ENCODE data around the gene LHX3. TPM values are rescaled to one million over a fixed set of nuclear protein-coding genes. Genes with fewer than 3 reads are reported as not detected.

Gene LHX3
- total and polyA plus RNA-seq, 4 experiments from 2014 or later: not detected

DNA sequence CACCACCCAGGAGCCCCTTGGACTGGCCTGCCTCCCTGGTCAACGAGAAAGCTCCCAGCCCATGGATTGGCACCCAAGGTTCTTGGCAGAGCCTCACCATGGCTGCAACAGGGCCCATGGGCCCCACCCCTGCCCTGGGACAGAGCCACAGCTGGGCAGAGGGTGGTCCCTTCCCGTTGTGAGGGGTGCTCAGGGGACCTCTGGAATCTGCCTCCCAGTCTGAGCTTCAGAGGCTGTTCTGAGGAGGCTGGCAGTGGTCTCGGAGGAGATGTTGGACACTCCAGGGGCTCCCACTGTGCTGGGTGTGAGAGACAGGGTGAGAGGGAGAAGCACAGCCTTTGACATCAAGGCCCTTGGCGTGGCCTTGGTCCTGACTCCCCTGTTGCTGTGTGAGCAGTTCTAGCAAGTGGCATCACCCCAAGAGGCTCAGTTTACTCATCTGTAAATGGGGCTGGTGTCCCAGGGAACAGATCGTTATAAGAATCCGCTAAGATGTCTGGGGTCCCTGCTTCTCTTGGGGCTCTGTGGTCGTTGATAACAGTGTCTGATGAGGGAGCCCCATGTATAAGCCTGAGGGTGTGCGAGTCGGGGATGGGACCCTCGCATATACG lies 33.0 kb downstream of the LHX3 start:
- no peak overlapping the region for H3K4me3 ChIP-seq (ENCODE audit: low read length in 2 of 2)
- ChIA-PET CTCF (ENCODE audit: partially characterized antibody) (interaction anchor here (1.0 kb wide), 1 partner anchor 112 kb away, joined by 3 read pairs; no protein-coding TSS in a partner anchor), POLR2A (ENCODE audit: partially characterized antibody) (no interaction called here)
- no peak overlapping the region for H3K27ac ChIP-seq (ENCODE audit: low read depth, low read length)
- no peak overlapping the region for H3K27ac Mint-ChIP-seq
- no peaks in the 10 kb centered on the region for H3K9me3 Mint-ChIP-seq
- H3K4me1 Mint-ChIP-seq: no peaks in the 10 kb centered on the region
- intact Hi-C loops (cut with micrococcal nuclease): no loop called here
- no peaks in the 10 kb centered on the region for H3K9me3 ChIP-seq (ENCODE audit: control insufficient read depth in 1 of 2, low read length in 2 of 2)
- no peaks in the 10 kb centered on the region for H3K4me1 ChIP-seq (ENCODE audit: insufficient read depth, low read length)
- peaks cover 4 to 21% of the 10 kb centered on the region in 2 donors for H3K27me3 Mint-ChIP-seq
- DNase-seq: no peak
- no peaks in the 10 kb centered on the region for H3K36me3 ChIP-seq (ENCODE audit: insufficient read depth, low read length)
- no peak overlapping the region for H3K4me3 Mint-ChIP-seq
- no peaks in the 10 kb centered on the region for H3K36me3 Mint-ChIP-seq
- H3K27me3 ChIP-seq (ENCODE audit: insufficient read depth, low read length): no peaks in the 10 kb centered on the region

DNA sequence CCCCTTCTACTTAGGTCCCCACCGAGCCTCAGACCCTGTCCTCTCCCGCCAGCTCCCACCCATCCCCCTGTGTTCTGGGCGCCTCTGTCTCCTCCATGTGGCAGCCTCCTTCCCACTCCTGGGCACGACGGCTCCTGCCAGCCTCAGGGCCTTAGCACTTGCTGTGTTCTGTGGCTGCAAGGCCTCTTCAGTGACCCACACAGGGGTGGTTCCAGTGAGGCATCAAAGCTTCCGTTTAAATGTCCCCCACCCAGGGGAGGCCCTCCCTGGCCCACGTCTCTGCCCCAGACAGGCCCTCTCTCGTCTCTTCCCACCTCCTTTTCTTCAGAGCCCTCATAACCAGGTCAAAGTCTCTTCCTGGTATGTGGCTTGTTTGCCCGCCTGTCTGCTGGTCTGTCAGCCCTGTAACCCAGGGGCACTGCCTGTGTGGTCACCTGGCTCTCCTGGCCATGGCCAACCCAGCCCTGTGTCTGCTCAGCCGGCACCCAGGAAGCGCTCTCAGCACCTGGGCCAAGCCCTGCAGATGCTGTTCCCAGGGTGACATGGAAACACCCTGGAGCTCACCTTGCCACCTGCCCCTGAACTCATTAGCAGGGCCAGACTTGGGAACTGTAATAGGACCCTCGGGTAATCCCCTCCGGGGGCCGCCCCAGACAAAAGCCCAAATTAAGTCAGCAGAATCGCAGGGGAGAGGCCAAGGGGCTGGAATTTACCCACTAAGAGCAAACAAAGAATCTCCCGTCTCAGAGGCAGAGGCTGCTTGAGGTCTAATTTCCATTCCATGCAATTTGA lies 33.7 kb downstream of the LHX3 start:
- H3K4me1 Mint-ChIP-seq: no peaks in the 10 kb centered on the region
- Histone ChIP-seq H3K4me3 (ENCODE audit: low read length in 2 of 2) (no peak overlapping the region), H3K27ac (ENCODE audit: low read depth, low read length) (no peak overlapping the region), H3K36me3 (ENCODE audit: insufficient read depth, low read length) (no peaks in the 10 kb centered on the region), H3K9me3 (ENCODE audit: control insufficient read depth in 1 of 2, low read length in 2 of 2) (no peaks in the 10 kb centered on the region), H3K27me3 (ENCODE audit: insufficient read depth, low read length) (no peaks in the 10 kb centered on the region), H3K4me1 (ENCODE audit: insufficient read depth, low read length) (no peaks in the 10 kb centered on the region)
- intact Hi-C loops (cut with micrococcal nuclease): no loop called here
- H3K9me3 Mint-ChIP-seq: no peaks in the 10 kb centered on the region
- peaks cover 4 to 21% of the 10 kb centered on the region in 2 donors for H3K27me3 Mint-ChIP-seq
- H3K4me3 Mint-ChIP-seq: no peak overlapping the region
- DNase-seq: no peak
- H3K36me3 Mint-ChIP-seq: no peaks in the 10 kb centered on the region
- ChIA-PET POLR2A (ENCODE audit: partially characterized antibody) (no interaction called here), CTCF (ENCODE audit: partially characterized antibody) (interaction anchor here (1.0 to 1.5 kb wide), 2 partner anchors 113 kb away, joined by 3 read pairs; no protein-coding TSS in a partner anchor)
- no peak overlapping the region for H3K27ac Mint-ChIP-seq

DNA sequence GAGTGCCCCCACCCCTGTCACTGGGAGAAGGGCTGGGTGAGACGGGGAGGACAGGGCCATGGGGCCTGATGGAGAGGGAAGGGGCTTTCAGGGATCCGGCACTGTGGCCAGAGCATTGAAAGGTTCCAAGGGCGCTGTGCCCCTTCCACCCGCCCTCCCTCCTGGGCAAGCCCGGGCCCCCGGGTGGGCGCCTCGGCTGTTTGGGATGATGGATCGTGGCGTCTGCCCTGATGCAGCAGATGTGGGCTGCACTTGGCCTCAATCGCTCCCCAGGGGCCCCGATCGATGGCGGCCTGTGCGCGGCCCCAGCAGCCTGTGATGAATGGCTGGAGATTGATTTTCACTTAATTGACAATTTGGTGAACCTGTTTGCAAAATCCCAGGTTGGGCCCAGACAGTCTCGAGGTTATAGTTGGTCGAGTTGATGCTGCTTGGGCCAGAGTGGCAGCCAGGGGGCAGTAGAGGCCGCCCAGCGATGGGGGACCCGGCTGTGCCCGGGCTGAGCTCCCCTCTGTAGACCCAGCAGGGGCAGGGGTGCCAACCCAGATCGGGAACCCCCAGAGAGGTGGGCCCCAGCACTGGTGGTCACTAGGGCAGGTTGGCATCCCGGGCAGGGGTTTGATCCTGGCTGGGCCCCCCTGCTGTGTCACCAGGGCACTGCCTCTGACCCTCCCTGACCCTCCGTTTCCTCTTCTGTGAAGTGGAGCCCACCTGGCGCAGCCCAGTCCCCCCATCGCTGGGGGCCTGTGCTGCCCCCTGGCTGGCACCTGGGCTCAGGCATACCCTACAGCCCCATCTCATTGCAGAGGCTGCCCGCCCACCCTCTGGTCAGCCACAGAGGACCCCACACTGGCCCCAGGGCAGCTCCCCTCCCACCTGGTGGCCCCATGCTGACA lies 34.7 kb downstream of the LHX3 start:
- H3K4me1 Mint-ChIP-seq: no peaks in the 10 kb centered on the region
- Histone ChIP-seq H3K4me1 (ENCODE audit: insufficient read depth, low read length) (no peaks in the 10 kb centered on the region), H3K27me3 (ENCODE audit: insufficient read depth, low read length) (no peaks in the 10 kb centered on the region), H3K9me3 (ENCODE audit: control insufficient read depth in 1 of 2, low read length in 2 of 2) (no peaks in the 10 kb centered on the region), H3K4me3 (ENCODE audit: low read length in 2 of 2) (no peak overlapping the region), H3K36me3 (ENCODE audit: insufficient read depth, low read length) (no peaks in the 10 kb centered on the region), H3K27ac (ENCODE audit: low read depth, low read length) (no peak overlapping the region)
- peak in 4 of 5 donors; percentile 24 to 39 (median 38) for DNase-seq
- H3K36me3 Mint-ChIP-seq: no peaks in the 10 kb centered on the region
- H3K27ac Mint-ChIP-seq: peak overlapping the region in 1 of 7 donors; percentile 53
- CTCF ChIA-PET (ENCODE audit: partially characterized antibody): interaction anchor here (1.5 kb wide), 1 partner anchor 114 kb away, joined by 3 read pairs; no protein-coding TSS in a partner anchor
- H3K27me3 Mint-ChIP-seq: peaks cover 4 to 21% of the 10 kb centered on the region in 2 donors
- H3K9me3 Mint-ChIP-seq: no peaks in the 10 kb centered on the region
- POLR2A ChIA-PET (ENCODE audit: partially characterized antibody): no interaction called here
- intact Hi-C loops (cut with micrococcal nuclease): no loop called here
- H3K4me3 Mint-ChIP-seq: no peak overlapping the region

DNA sequence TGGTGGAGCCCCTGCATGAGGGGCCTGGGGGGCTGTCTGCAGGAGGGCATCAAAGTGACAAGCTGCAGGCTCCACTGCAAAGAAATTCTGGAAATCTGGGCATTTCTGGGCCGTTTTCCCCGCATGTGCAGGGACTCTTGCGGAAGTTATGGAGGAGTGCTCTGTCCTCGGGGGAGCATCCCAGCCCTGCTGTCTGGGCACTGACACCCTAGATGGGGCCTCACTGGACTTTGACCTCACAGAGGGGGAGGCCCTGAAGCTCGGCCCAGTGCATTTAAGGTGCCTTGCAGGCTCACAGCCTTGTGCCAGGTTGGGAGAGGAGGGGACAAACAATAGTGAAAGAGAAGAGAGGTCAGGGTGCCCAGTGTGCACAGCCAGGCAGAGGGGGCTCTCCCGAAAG lies 35.4 kb downstream of the LHX3 start:
- H3K4me1 Mint-ChIP-seq: no peaks in the 10 kb centered on the region
- H3K36me3 ChIP-seq (ENCODE audit: insufficient read depth, low read length): no peaks in the 10 kb centered on the region
- intact Hi-C loops (cut with micrococcal nuclease): no loop called here
- ChIA-PET POLR2A (ENCODE audit: partially characterized antibody) (no interaction called here), CTCF (ENCODE audit: partially characterized antibody) (interaction anchor here (1.5 kb wide), 1 partner anchor 115 kb away, joined by 3 read pairs; no protein-coding TSS in a partner anchor)
- H3K4me3 ChIP-seq (ENCODE audit: low read length in 2 of 2): no peak overlapping the region
- H3K27ac Mint-ChIP-seq: no peak overlapping the region
- no peaks in the 10 kb centered on the region for H3K9me3 ChIP-seq (ENCODE audit: control insufficient read depth in 1 of 2, low read length in 2 of 2)
- DNase-seq: no peak
- no peak overlapping the region for H3K27ac ChIP-seq (ENCODE audit: low read depth, low read length)
- H3K4me3 Mint-ChIP-seq: no peak overlapping the region
- no peaks in the 10 kb centered on the region for H3K27me3 ChIP-seq (ENCODE audit: insufficient read depth, low read length)
- no peaks in the 10 kb centered on the region for H3K9me3 Mint-ChIP-seq
- no peaks in the 10 kb centered on the region for H3K4me1 ChIP-seq (ENCODE audit: insufficient read depth, low read length)
- no peaks in the 10 kb centered on the region for H3K36me3 Mint-ChIP-seq
- H3K27me3 Mint-ChIP-seq: peaks cover 4 to 21% of the 10 kb centered on the region in 2 donors

DNA sequence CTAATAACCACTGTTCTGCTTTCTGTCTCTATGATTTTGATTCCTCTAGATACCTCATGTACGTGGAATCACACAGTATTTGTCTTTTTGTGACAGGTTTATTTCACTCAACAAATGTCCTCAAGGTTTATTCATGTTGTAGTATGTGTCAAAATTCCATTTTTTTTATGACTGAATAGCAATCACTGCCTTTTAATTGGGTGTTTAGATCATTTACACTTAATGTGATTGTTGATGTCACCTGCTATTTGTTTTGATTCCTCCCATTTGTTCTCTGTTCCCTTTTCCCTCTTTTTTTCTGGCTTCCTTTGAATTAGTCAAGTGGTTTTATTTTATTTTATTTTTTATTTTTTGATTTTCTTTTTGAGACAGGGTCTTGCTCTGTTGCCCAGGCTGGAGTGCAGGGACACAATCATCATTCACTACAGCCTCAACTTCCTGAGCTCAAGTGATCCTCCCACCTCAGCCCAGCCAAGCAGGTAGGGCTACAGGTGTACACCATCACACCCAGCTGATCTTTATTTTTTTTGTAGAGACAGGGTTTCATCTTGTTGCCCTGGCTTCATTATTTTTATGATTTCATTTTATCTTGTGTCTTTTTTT lies 41.6 kb downstream of the LHX3 start:
- ChIA-PET CTCF (ENCODE audit: partially characterized antibody) (interaction anchor here (1.2 kb wide), 1 partner anchor 121 kb away, joined by 4 read pairs; no protein-coding TSS in a partner anchor), POLR2A (ENCODE audit: partially characterized antibody) (no interaction called here)
- Mint-ChIP-seq H3K27me3 (peaks cover 4 to 8% of the 10 kb centered on the region in 2 donors), H3K27ac (no peak overlapping the region), H3K36me3 (no peaks in the 10 kb centered on the region), H3K4me3 (no peak overlapping the region), H3K4me1 (no peaks in the 10 kb centered on the region), H3K9me3 (peaks cover 0 to 7% (median 3%) of the 10 kb centered on the region in 8 donors)
- no peak for DNase-seq
- no peak overlapping the region for H3K4me3 ChIP-seq (ENCODE audit: low read length in 2 of 2)
- no peaks in the 10 kb centered on the region for H3K9me3 ChIP-seq (ENCODE audit: control insufficient read depth in 1 of 2, low read length in 2 of 2)
- H3K27me3 ChIP-seq (ENCODE audit: insufficient read depth, low read length): no peaks in the 10 kb centered on the region
- intact Hi-C loops (cut with micrococcal nuclease): no loop called here
- H3K36me3 ChIP-seq (ENCODE audit: insufficient read depth, low read length): no peaks in the 10 kb centered on the region
- no peaks in the 10 kb centered on the region for H3K4me1 ChIP-seq (ENCODE audit: insufficient read depth, low read length)
- no peak overlapping the region for H3K27ac ChIP-seq (ENCODE audit: low read depth, low read length)

DNA sequence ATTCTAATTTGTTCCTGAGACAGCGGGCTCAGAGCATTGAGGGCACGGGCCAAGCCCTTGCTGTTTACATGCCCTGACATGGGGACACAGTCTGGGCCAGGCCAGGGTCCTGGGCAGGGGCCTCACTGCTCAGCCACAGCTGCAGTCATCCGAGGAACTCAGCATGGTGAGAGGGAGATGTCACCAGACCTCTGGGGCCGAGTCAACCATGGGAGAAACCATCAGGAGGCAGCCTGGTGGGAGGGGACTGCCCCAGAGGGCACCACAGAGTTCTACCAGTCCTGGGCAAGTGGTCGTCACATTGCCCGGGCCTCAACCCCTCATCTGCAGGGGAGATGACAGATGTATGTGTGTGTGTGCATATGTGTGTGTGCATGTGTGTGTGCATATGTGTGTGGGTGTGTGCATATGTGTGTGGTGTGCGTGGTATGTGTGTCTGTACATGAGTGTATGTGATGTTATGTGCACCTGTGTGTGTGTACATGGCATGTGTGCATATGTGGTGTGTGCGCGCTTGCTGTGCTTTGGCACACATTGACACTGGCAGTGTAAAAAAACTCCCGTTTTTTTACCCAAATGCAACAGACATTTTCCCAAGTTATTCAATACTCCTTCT lies 43.8 kb downstream of the LHX3 start:
- DNase-seq: no peak
- H3K27ac Mint-ChIP-seq: no peak overlapping the region
- intact Hi-C loops (cut with micrococcal nuclease): no loop called here
- no peaks in the 10 kb centered on the region for H3K27me3 ChIP-seq (ENCODE audit: insufficient read depth, low read length)
- no peak overlapping the region for H3K27ac ChIP-seq (ENCODE audit: low read depth, low read length)
- H3K4me1 Mint-ChIP-seq: no peaks in the 10 kb centered on the region
- H3K36me3 Mint-ChIP-seq: no peaks in the 10 kb centered on the region
- H3K4me3 Mint-ChIP-seq: no peak overlapping the region
- no peaks in the 10 kb centered on the region for H3K4me1 ChIP-seq (ENCODE audit: insufficient read depth, low read length)
- peaks cover 5% of the 10 kb centered on the region in 2 donors for H3K27me3 Mint-ChIP-seq
- H3K9me3 ChIP-seq (ENCODE audit: control insufficient read depth in 1 of 2, low read length in 2 of 2): no peaks in the 10 kb centered on the region
- H3K9me3 Mint-ChIP-seq: peaks cover 0 to 7% (median 3%) of the 10 kb centered on the region in 8 donors
- ChIA-PET CTCF (ENCODE audit: partially characterized antibody) (no interaction called here), POLR2A (ENCODE audit: partially characterized antibody) (no interaction called here)
- no peaks in the 10 kb centered on the region for H3K36me3 ChIP-seq (ENCODE audit: insufficient read depth, low read length)
- no peak overlapping the region for H3K4me3 ChIP-seq (ENCODE audit: low read length in 2 of 2)

All from CD4-positive, alpha-beta memory T cell (primary cell).